Esophagus squamous epithelium (tissue), 5 donors: ENCODE data around the gene AVP. TPM values are rescaled to one million over a fixed set of nuclear protein-coding genes. Genes with fewer than 3 reads are reported as not detected.

Source experiments
- DNase-seq: peaks from one replicate; lab custom pipeline; 2025; lab: John Stamatoyannopoulos, UW
- H3K27ac ChIP-seq, 4 donors: fragments of 200-600 bp; sonication (generic); one replicate each; pipeline ENCODE4 v1.5.1; 2016 to 2019; ENCODE audit warnings: mild to moderate bottlenecking in 1 of 4
- H3K27me3 ChIP-seq, 4 donors: fragments of 200-600 bp; sonication (generic); 1 replicate in 3 of 4; 2 replicates in 1 of 4; pipeline versions ENCODE4 v1.5.1 to v1.6.0; 2017 to 2021; ENCODE audit warnings: antibody characterized with exemption in 1 of 4
- H3K36me3 ChIP-seq, 3 donors: fragments of 200-600 bp; sonication (generic); one replicate each; pipeline ENCODE4 v1.5.1; 2016 to 2019
- H3K4me1 ChIP-seq, 3 donors: fragments of 200-600 bp; sonication (generic); one replicate each; pipeline ENCODE4 v1.5.1; 2017 to 2019
- H3K4me3 ChIP-seq, 4 donors: fragments of 200-600 bp; sonication (generic); 1 replicate in 3 of 4; 2 replicates in 1 of 4; pipeline ENCODE4 v1.5.1; 2016 to 2019; ENCODE audit warnings: mild to moderate bottlenecking in 2 of 4, moderate library complexity in 1 of 4
- H3K9me3 ChIP-seq, 3 donors: fragments of 200-600 bp; sonication (generic); one replicate each; pipeline ENCODE4 v1.5.1; 2016 to 2019
- CTCF ChIP-seq, 6 experiments: fragments of 450-650 bp in 4 of 6; fragments of 200-600 bp in 2 of 6; sonication (generic) in 2 of 6; IDR thresholded peaks; one replicate each; pipeline ENCODE4 v1.5.1; 2016 to 2019; ENCODE audit warnings: antibody characterized with exemption in 6 of 6, mild to moderate bottlenecking in 4 of 6, moderate library complexity in 4 of 6
- POLR2A ChIP-seq, 4 donors: fragments of 450-650 bp; IDR thresholded peaks; one replicate each; pipeline ENCODE4 v1.6.1; 2017; ENCODE audit warnings: antibody characterized with exemption in 4 of 4, mild to moderate bottlenecking in 4 of 4, moderate library complexity in 3 of 4
- WGBS, 2 donors: methylation state at CpG; one replicate each; pipeline ENCODE4 v1.1.5; 2018; 5-methylcytosine and 5-hydroxymethylcytosine counted together
- intact Hi-C: fragments of 100-400 bp; cut with DNase I; formaldehyde crosslinking; loops from one replicate; pipeline ENCODE4 v1.15.0; 2022
- total RNA-seq, 4 donors: library from RNA; depleted of rRNA; stranded (reverse); fragments of >200 nt; gene quantifications; one replicate each; pipeline ENCODE4 v1.1.0, GENCODE V29; 2016
- donor health status: DM: yes; HTN: yes; CAD: no.

Gene AVP
- total RNA-seq, 4 donors from 2014 or later: not detected

- intact Hi-C loops: no loop called here
- peaks cover 23 to 85% (median 25%) of the 10 kb centered on the region in 3 donors for H3K36me3 ChIP-seq
- WGBS, 2 donors: 91 to 100% methylated on average over 2 to 3 of the region's 3 CpGs
- H3K27ac ChIP-seq: no peak overlapping the region
- no peaks in the 10 kb centered on the region for H3K27me3 ChIP-seq
- TF ChIP-seq CTCF (IDR thresholded peaks at IDR 0.05): no peak
- TF ChIP-seq POLR2A (IDR thresholded peaks at IDR 0.05): no peak
- H3K4me3 ChIP-seq: no peak overlapping the region
- no peak for DNase-seq
- no peaks in the 10 kb centered on the region for H3K9me3 ChIP-seq
- H3K4me1 ChIP-seq: peaks cover 0 to 15% (median 6%) of the 10 kb centered on the region in 3 donors
Measured at GRCh38 chr20:3037654-3038053, 46.9 kb downstream of the AVP start.

- TF ChIP-seq CTCF (IDR thresholded peaks at IDR 0.05) (no peak), POLR2A (IDR thresholded peaks at IDR 0.05) (no peak)
- WGBS, 2 donors: 87 to 94% methylated on average over 8 of the region's 8 CpGs
- no peaks in the 10 kb centered on the region for H3K9me3 ChIP-seq
- no peak for DNase-seq
- H3K27me3 ChIP-seq: no peaks in the 10 kb centered on the region
- no peaks in the 10 kb centered on the region for H3K4me1 ChIP-seq
- intact Hi-C loops: no loop called here
- H3K36me3 ChIP-seq: peaks cover 20 to 99% (median 32%) of the 10 kb centered on the region in 3 donors
- no peak overlapping the region for H3K27ac ChIP-seq
- H3K4me3 ChIP-seq: no peak overlapping the region
Measured at GRCh38 chr20:3032624-3033023, 51.9 kb downstream of the AVP start.

Other genes starting within 250 kb of the AVP start
- 10 to 100 TPM in 3 of 4 donors, 1 to 10 TPM in 1; 9.0 to 25.6 (median 16.6) TPM for gene PCED1A, start 244.1 kb downstream of the AVP start, total RNA-seq
- gene VPS16, start 244.0 kb downstream of the AVP start, total RNA-seq: 10 to 100 TPM; 20.9 to 36.7 (median 28.5) TPM
- gene PTPRA, start 211.2 kb downstream of the AVP start, total RNA-seq: 10 to 100 TPM; 26.2 to 53.7 (median 42.4) TPM
- not detected for gene GNRH2, start 41.1 kb downstream of the AVP start, total RNA-seq
- gene MRPS26, start 38.7 kb downstream of the AVP start, total RNA-seq: 10 to 100 TPM; 39.5 to 60.7 (median 50.9) TPM
- gene OXT, start 13.1 kb downstream of the AVP start, total RNA-seq: not detected
- gene FASTKD5, start 75.1 kb upstream of the AVP start, total RNA-seq: 10 to 100 TPM; 13.4 to 19.8 (median 16.5) TPM
- 1 to 10 TPM; 3.0 to 5.1 (median 3.5) TPM for gene UBOX5, start 75.1 kb upstream of the AVP start, total RNA-seq
- 1 to 10 TPM; 1.1 to 6.3 (median 4.4) TPM for gene LZTS3, start 88.8 kb upstream of the AVP start, total RNA-seq
- gene DDRGK1, start 120.0 kb upstream of the AVP start, total RNA-seq: 10 to 100 TPM; 59.2 to 71.7 (median 66.4) TPM
- 10 to 100 TPM; 47.1 to 54.5 (median 48.7) TPM for gene ITPA, start 124.8 kb upstream of the AVP start, total RNA-seq
- 10 to 100 TPM in 3 of 4 donors, 1 to 10 TPM in 1; 7.2 to 24.7 (median 17.7) TPM for gene SLC4A11, start 154.5 kb upstream of the AVP start, total RNA-seq